Measurements from ENCODE around the gene LAMC3. TPM values are rescaled to one million over a fixed set of nuclear protein-coding genes. Genes with fewer than 3 reads are reported as not detected.

The LAMC3 gene
- total RNA-seq, 1 donor = 0.43 TPM

GRCh38 chr9:131045300-131046092 lies 36.5 kb downstream of the LAMC3 start:
- TF ChIP-seq, protein P1, sequence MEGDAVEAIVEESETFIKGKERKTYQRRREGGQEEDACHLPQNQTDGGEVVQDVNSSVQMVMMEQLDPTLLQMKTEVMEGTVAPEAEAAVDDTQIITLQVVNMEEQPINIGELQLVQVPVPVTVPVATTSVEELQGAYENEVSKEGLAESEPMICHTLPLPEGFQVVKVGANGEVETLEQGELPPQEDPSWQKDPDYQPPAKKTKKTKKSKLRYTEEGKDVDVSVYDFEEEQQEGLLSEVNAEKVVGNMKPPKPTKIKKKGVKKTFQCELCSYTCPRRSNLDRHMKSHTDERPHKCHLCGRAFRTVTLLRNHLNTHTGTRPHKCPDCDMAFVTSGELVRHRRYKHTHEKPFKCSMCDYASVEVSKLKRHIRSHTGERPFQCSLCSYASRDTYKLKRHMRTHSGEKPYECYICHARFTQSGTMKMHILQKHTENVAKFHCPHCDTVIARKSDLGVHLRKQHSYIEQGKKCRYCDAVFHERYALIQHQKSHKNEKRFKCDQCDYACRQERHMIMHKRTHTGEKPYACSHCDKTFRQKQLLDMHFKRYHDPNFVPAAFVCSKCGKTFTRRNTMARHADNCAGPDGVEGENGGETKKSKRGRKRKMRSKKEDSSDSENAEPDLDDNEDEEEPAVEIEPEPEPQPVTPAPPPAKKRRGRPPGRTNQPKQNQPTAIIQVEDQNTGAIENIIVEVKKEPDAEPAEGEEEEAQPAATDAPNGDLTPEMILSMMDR (IDR thresholded peaks at IDR 0.05; ENCODE audit: insufficient read depth, low read depth, low read length) = no peak
- DNase-seq (ENCODE audit: low read depth) = no peak
- H3K4me3 ChIP-seq (ENCODE audit: low read depth, low read length) = no peak overlapping the region

DNA sequence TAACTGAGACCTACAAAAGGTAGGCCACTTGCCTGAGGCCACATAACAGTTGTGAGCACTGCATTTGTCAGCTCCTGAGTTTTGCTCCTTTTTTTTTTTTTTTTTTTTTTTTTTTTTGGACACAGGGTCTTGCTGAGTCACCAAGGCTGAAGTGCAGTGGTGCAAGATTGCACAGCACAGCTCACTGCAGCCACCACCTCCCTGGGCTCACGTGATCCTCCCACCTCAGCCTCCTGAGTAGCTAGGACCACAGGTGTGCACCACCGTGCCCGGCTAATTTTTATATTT lies 37.1 kb downstream of the LAMC3 start:
- TF ChIP-seq, protein P1 (IDR thresholded peaks at IDR 0.05; ENCODE audit: insufficient read depth, low read depth, low read length) = no peak
- no peak overlapping the region for H3K4me3 ChIP-seq (ENCODE audit: low read depth, low read length)
- no peak for DNase-seq (ENCODE audit: low read depth)

GRCh38 chr9:131046581-131047202 lies 37.7 kb downstream of the LAMC3 start:
- H3K4me3 ChIP-seq (ENCODE audit: low read depth, low read length) = no peak overlapping the region
- TF ChIP-seq, protein P1 (IDR thresholded peaks at IDR 0.05; ENCODE audit: insufficient read depth, low read depth, low read length) = peak; percentile 94
- peak; percentile 67 for DNase-seq (ENCODE audit: low read depth)

GRCh38 chr9:131048332-131048731 lies 39.4 kb downstream of the LAMC3 start:
- TF ChIP-seq, protein P1 (IDR thresholded peaks at IDR 0.05; ENCODE audit: insufficient read depth, low read depth, low read length) = no peak
- no peak overlapping the region for H3K4me3 ChIP-seq (ENCODE audit: low read depth, low read length)
- no peak for DNase-seq (ENCODE audit: low read depth)

DNA sequence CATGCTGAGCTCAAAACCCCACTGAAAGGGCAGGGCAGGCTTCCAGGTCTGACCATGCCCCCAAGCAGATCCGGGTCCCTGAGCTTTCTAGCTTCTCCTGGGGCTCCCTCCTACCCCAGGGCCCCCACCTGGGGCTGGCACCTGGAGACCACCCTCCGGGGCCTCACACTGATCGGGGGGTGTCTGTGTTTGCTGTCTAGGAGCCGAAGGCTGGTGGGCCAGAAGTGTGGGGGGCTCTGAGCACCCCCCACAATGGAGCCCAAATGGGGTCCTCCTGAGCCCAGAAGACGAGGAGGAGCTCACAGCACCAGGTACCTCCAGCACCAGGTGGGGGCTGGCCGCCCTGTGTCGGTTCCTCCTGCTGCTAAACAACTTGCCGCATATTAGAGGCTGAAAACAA lies 39.8 kb downstream of the LAMC3 start:
- DNase-seq (ENCODE audit: low read depth) = no peak
- TF ChIP-seq, protein P1 (IDR thresholded peaks at IDR 0.05; ENCODE audit: insufficient read depth, low read depth, low read length) = no peak
- no peak overlapping the region for H3K4me3 ChIP-seq (ENCODE audit: low read depth, low read length)

- no peak overlapping the region for H3K4me3 ChIP-seq (ENCODE audit: low read depth, low read length)
- TF ChIP-seq, protein P1 (IDR thresholded peaks at IDR 0.05; ENCODE audit: insufficient read depth, low read depth, low read length) = no peak
- DNase-seq (ENCODE audit: low read depth) = no peak
These were observed 41.1 kb downstream of the LAMC3 start for GRCh38 chr9:131049829-131050715.
